DOHH2 (cell line): Measurements from ENCODE around the gene GBA3.

Experiments used
- CTCF ChIP-seq: fragments of 200-600 bp; sonication (generic); IDR thresholded peaks from one replicate; pipeline ENCODE4 v1.5.1; 2014; ENCODE audit warnings: antibody characterized with exemption, mild to moderate bottlenecking, low read depth, low read length; ENCODE audit not compliant: poor library complexity, severe bottlenecking
- EZH2phosphoT487 ChIP-seq: fragments of 200-600 bp; sonication (generic); IDR thresholded peaks from 2 replicates; pipeline ENCODE4 v1.6.1; 2017; ENCODE audit warnings: borderline replicate concordance, mild to moderate bottlenecking, antibody characterized with exemption, low read length, moderate library complexity, mixed read lengths

- TF ChIP-seq CTCF (no peak), EZH2phosphoT487 (no peak)
Measured at GRCh38 chr4:22741744-22742143, 49.0 kb downstream of the GBA3 start.
